NT2/D1 (cell line): Measurements from ENCODE around the gene AQP2.

ENCODE experiments used
- SUZ12 ChIP-seq: IDR thresholded peaks from 2 replicates; pipeline ENCODE4 v1.6.1; 2011; ENCODE audit not compliant: insufficient read length, insufficient read depth; ENCODE audit errors: extremely low read depth
- YY1 ChIP-seq: IDR thresholded peaks from 2 replicates; pipeline ENCODE4 v1.6.1; 2011; ENCODE audit not compliant: insufficient read length, insufficient read depth
- ZNF274 ChIP-seq: IDR thresholded peaks from 2 replicates; pipeline ENCODE4 v1.6.1; 2011; ENCODE audit warnings: mild to moderate bottlenecking, low read depth, low read length

DNA sequence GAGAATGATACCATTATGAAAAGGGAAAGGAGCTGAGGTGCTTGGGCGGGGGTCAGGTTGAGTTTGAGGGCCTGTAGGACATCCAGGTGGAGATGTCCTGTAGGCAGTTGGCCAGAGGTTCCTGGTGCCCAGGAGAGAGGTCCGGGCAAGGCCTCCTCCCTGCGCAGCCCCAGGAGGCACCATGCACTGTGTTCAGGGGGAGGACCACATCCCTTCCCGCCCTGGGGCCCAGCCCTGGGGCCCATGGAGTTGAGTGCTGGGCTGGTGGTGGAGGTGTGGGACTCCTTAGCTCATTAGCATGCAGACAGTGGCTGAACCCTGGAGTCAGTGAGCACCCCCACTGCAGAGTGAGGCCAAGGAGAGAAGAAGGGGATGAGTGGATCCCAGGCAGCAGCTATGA lies 41.2 kb upstream of the AQP2 start:
- no peak for TF ChIP-seq ZNF274
- TF ChIP-seq YY1: no peak
- no peak for TF ChIP-seq SUZ12
